Testis (tissue), 3 donors: ENCODE data around the gene DEF6. TPM values are rescaled to one million over a fixed set of nuclear protein-coding genes. Genes with fewer than 3 reads are reported as not detected.

Experiments
- DNase-seq: peaks from one replicate; pipeline ENCODE4 v3.0.0-alpha.2; 2019
- H3K27ac ChIP-seq, 2 donors: fragments of 200-600 bp; sonication (generic); one replicate each; pipeline ENCODE4 v1.5.1; 2019
- H3K27me3 ChIP-seq: fragments of 200-600 bp; sonication (generic); one replicate; pipeline ENCODE4 v1.5.1; 2019
- H3K36me3 ChIP-seq: fragments of 200-600 bp; sonication (generic); one replicate; pipeline ENCODE4 v1.5.1; 2017; ENCODE audit warnings: low read depth; ENCODE audit errors: missing control alignments
- H3K4me1 ChIP-seq: fragments of 200-600 bp; sonication (generic); one replicate; pipeline ENCODE4 v1.5.1; 2019
- H3K4me3 ChIP-seq, 2 donors: fragments of 200-600 bp; sonication (generic); one replicate each; pipeline ENCODE4 v1.5.1; 2017 to 2019
- H3K9me3 ChIP-seq: fragments of 200-600 bp; sonication (generic); one replicate; pipeline ENCODE4 v1.5.1; 2017
- POLR2A ChIP-seq: fragments of 450-650 bp; IDR thresholded peaks from one replicate; pipeline ENCODE4 v1.6.1; 2017; ENCODE audit warnings: antibody characterized with exemption, mild to moderate bottlenecking, moderate library complexity
- WGBS, 2 donors: methylation state at CpG; one replicate each; pipeline ENCODE4 v1.1.5; 2018; 5-methylcytosine and 5-hydroxymethylcytosine counted together
- intact Hi-C: fragments of 100-400 bp; cut with DNase I; formaldehyde crosslinking; loops from one replicate; pipeline ENCODE4 v1.15.1; 2023; ENCODE audit warnings: low total_unique reads
- polyA plus RNA-seq: library from polyadenylated mRNA; stranded (reverse); fragments of 350-450 nt; fragmentation: Illumina TruSeq; extraction: RNeasy Lipid Tissue Mini Kit (QIAGEN cat#74804); gene quantifications from one replicate; pipeline ENCODE4 v1.2.3, GENCODE V29; 2014; ENCODE audit warnings: low read depth, low replicate concordance; ENCODE audit not compliant: insufficient read depth
- total RNA-seq, 2 donors: library from RNA; depleted of rRNA; stranded (reverse); fragments of >200 nt; gene quantifications; one replicate each; pipeline ENCODE4 v1.2.3, GENCODE V29; 2016
- TF ChIP-seq, protein P1 (sequence below), 3 experiments: fragments of 450-650 bp in 2 of 3; fragments of 200-600 bp in 1 of 3; sonication (generic) in 1 of 3; IDR thresholded peaks; one replicate each; pipeline ENCODE4 v1.5.1; 2016 to 2019; ENCODE audit warnings: antibody characterized with exemption in 3 of 3, mild to moderate bottlenecking in 2 of 3, moderate library complexity in 1 of 3

Gene DEF6
- total and polyA plus RNA-seq, 3 donors from 2014 or later, result 13.1 to 29.5 (median 20.9) TPM

DNA sequence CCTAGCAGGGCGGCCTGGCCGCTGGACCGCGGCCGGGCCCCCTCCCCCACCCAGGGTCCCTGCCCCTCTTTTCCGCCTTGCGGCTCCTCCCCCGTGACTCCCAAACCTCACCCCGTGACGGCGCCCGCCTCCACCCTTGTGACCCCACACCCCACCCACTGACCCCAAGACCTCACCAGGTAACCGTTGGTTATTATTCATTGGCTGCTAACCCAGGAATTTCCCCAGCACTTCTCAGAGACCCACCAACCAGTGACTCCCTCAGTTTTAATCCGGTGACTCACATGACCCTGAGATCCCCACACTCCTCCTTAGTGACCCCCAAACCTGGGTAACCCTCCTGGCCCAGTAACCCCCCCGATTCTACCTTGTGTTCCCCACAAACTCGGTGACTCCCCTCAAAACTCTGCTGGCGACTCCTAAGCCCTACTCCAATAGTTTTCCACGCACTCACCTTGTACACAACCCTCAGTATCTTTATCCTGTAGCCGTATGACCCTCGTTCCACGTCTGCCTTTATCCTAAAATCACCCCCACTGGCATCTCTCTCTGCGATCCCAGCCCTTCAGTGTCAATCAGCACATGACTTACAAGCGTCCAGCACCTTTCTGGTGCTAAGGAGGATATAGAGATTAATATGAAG lies 37.5 kb upstream of the DEF6 start:
- no peaks in the 10 kb centered on the region for H3K27me3 ChIP-seq
- 5 to 6% methylated on average over 16 to 23 of the region's 23 CpGs for WGBS, 2 donors
- DNase-seq, result peak; percentile 73
- TF ChIP-seq POLR2A, result no peak
- TF ChIP-seq, protein P1, sequence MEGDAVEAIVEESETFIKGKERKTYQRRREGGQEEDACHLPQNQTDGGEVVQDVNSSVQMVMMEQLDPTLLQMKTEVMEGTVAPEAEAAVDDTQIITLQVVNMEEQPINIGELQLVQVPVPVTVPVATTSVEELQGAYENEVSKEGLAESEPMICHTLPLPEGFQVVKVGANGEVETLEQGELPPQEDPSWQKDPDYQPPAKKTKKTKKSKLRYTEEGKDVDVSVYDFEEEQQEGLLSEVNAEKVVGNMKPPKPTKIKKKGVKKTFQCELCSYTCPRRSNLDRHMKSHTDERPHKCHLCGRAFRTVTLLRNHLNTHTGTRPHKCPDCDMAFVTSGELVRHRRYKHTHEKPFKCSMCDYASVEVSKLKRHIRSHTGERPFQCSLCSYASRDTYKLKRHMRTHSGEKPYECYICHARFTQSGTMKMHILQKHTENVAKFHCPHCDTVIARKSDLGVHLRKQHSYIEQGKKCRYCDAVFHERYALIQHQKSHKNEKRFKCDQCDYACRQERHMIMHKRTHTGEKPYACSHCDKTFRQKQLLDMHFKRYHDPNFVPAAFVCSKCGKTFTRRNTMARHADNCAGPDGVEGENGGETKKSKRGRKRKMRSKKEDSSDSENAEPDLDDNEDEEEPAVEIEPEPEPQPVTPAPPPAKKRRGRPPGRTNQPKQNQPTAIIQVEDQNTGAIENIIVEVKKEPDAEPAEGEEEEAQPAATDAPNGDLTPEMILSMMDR (IDR thresholded peaks at IDR 0.05), result no peak
- peak overlapping the region; percentile 76 to 94 for H3K4me3 ChIP-seq
- intact Hi-C loops, result no loop called here
- H3K27ac ChIP-seq, result peak overlapping the region; percentile 92 to 96
- H3K4me1 ChIP-seq, result peaks cover 20% of the 10 kb centered on the region
- no peaks in the 10 kb centered on the region for H3K9me3 ChIP-seq
- H3K36me3 ChIP-seq, result no peaks in the 10 kb centered on the region

DNA sequence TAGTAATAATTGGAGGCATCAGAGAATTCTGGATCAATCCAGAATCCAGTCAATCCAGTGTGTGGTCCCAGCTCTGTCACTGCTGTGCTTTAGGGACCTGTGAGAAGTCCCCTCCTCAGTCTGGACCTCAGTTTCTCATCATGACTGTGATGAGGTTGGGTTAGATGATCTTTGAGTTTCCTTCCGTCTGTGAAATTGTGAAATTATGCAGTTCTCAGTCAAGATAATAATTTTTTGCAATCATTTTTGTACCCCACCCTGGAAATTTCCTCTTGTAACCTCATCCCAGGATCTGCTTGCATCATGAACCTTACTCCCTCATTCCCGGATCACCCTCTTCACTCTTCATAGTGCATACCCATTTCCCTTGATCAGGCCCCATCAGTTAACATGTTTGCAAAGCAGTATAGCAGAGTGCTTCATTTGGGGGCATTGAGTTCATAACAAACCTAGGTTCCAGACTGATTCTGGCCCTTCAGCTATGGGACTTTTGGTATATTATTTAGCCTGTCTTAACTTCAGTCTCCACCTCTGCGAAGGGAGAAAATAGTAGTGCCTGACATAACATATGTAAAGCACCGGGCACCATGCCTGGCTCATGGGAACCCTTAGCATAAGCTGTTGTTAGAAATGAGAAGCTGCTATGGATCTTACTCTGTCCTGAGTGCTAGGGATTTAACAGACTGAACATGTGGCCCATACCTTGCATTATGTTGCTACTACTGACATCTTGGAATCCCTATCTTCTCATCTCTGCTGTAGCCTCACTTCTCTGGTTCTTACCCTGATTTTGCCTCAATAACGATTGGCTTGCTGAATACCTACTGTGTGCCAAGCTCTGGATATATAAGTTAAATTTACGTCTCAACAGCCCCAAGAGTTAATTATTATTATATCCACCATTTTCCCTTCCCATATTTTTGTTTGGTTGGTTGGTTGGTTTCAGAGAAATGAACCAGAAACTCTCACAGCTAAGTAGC lies 36.7 kb upstream of the DEF6 start:
- DNase-seq, result no peak
- H3K27ac ChIP-seq, result peak overlapping the region; percentile 92 to 96
- no peak for TF ChIP-seq POLR2A
- TF ChIP-seq, protein P1 (IDR thresholded peaks at IDR 0.05), result no peak
- no peaks in the 10 kb centered on the region for H3K36me3 ChIP-seq
- intact Hi-C loops, result no loop called here
- no peaks in the 10 kb centered on the region for H3K27me3 ChIP-seq
- no peaks in the 10 kb centered on the region for H3K9me3 ChIP-seq
- 55 to 66% methylated on average over 6 of the region's 6 CpGs for WGBS, 2 donors
- H3K4me1 ChIP-seq, result peaks cover 20% of the 10 kb centered on the region
- peak overlapping the region; percentile 76 to 94 for H3K4me3 ChIP-seq

DNA sequence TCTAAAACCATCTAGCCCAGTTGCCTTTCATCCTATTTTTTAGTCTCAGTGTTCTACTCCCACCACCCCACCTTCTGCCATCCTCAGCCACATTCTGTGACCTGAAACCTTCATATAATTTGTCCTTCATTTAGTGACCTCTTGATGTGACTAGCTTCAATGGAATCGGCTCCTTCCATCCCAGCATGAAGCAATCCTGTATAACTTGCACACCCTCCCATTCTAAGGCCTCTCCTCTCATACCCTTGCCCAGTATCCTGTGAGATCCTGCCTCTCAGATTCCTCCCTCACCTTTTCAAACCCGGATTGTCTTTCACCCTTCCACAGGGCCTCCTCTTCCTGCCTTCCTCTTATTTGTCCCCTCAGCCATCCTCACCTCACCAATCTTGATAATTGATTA lies 35.0 kb upstream of the DEF6 start:
- no peak for DNase-seq
- H3K4me3 ChIP-seq, result no peak overlapping the region
- peaks cover 20% of the 10 kb centered on the region for H3K4me1 ChIP-seq
- no peak for TF ChIP-seq POLR2A
- TF ChIP-seq, protein P1 (IDR thresholded peaks at IDR 0.05), result no peak
- H3K27ac ChIP-seq, result no peak overlapping the region
- no peaks in the 10 kb centered on the region for H3K36me3 ChIP-seq
- 32 to 68% methylated on average over 2 of the region's 2 CpGs for WGBS, 2 donors
- intact Hi-C loops, result no loop called here
- no peaks in the 10 kb centered on the region for H3K9me3 ChIP-seq
- H3K27me3 ChIP-seq, result no peaks in the 10 kb centered on the region

DNA sequence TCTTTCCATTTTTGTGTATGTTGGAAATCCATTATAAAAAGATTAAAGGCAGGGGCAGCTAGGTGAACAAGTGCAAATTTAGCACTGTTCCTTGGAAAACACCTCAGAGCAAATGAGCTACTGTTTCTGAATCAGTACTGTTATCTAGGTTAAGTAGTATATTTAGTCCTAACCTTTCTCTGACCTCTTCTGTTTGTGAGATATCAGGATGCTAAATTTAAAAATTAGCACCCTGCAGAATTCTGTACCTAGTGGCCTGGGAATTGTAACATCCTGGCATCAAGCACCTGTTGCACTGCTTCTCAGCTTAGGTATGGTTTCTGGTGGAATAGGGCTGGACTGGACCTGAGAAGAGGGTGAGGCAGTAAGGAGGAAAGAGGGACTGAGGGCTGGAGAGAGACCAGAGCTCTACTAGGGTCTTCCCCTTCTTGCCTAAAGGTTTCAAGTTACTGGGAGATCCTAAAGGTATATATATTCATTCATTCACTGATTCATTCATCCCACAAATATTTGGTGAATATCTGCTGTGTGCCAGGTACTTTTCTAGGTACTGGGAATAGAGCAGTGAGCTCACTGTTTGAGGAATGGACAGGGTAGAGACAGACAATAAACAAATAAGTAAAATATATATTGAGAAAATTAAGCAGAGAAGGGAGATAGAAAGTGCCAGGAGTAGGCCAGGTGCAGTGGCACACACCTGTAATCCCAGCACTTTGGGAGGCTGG lies 32.9 kb upstream of the DEF6 start:
- H3K27me3 ChIP-seq, result no peaks in the 10 kb centered on the region
- H3K9me3 ChIP-seq, result no peaks in the 10 kb centered on the region
- DNase-seq, result no peak
- TF ChIP-seq, protein P1 (IDR thresholded peaks at IDR 0.05), result no peak
- TF ChIP-seq POLR2A, result no peak
- no peaks in the 10 kb centered on the region for H3K36me3 ChIP-seq
- intact Hi-C loops, result no loop called here
- peaks cover 9% of the 10 kb centered on the region for H3K4me1 ChIP-seq
- H3K27ac ChIP-seq, result no peak overlapping the region
- H3K4me3 ChIP-seq, result no peak overlapping the region
